RWPE2 (cell line): ENCODE measurements around the gene RCN1.

Experiments used
- ATAC-seq: fragments of 200-7000 bp; cut with Tn5 transposase; 3 replicates; pipeline ENCODE4 v1.9.1; 2021; ENCODE audit warnings: low read depth
- DNase-seq: peaks from one replicate; pipeline ENCODE4 v3.0.0-alpha.2; 2020; ENCODE audit warnings: low spot score
- H3K27ac ChIP-seq: fragments of 450-650 bp; 2 replicates; pipeline ENCODE4 v1.5.1; 2017; ENCODE audit warnings: mild to moderate bottlenecking; ENCODE audit not compliant: poor library complexity, severe bottlenecking
- H3K27me3 ChIP-seq: fragments of 250-450 bp; sonication (Bioruptor Pico); 2 replicates; pipeline ENCODE4 v1.5.1; 2021; ENCODE audit warnings: mild to moderate bottlenecking, moderate library complexity; ENCODE audit not compliant: insufficient read depth, poor library complexity, severe bottlenecking
- H3K36me3 ChIP-seq: fragments of 250-450 bp; sonication (Bioruptor Pico); 2 replicates; pipeline ENCODE4 v1.5.1; 2020; ENCODE audit warnings: low read depth, mild to moderate bottlenecking, moderate library complexity
- H3K4me1 ChIP-seq: fragments of 250-450 bp; sonication (Bioruptor Pico); 2 replicates; pipeline ENCODE4 v1.5.1; 2021; ENCODE audit warnings: mild to moderate bottlenecking, moderate library complexity; ENCODE audit not compliant: insufficient read depth, poor library complexity, severe bottlenecking
- H3K4me3 ChIP-seq: fragments of 250-450 bp; sonication (Bioruptor Pico); 2 replicates; pipeline ENCODE4 v1.5.1; 2021; ENCODE audit warnings: mild to moderate bottlenecking, moderate library complexity; ENCODE audit not compliant: severe bottlenecking
- H3K9me3 ChIP-seq: fragments of 250-450 bp; sonication (Bioruptor Pico); 2 replicates; pipeline ENCODE4 v1.5.1; 2021; ENCODE audit warnings: mild to moderate bottlenecking, moderate library complexity; ENCODE audit not compliant: severe bottlenecking
- CTCF ChIP-seq: fragments of 450-650 bp; IDR thresholded peaks from one replicate; pipeline ENCODE4 v1.5.1; 2017; ENCODE audit warnings: mild to moderate bottlenecking, moderate library complexity; ENCODE audit not compliant: poor library complexity, severe bottlenecking

RCN1 gene

DNA sequence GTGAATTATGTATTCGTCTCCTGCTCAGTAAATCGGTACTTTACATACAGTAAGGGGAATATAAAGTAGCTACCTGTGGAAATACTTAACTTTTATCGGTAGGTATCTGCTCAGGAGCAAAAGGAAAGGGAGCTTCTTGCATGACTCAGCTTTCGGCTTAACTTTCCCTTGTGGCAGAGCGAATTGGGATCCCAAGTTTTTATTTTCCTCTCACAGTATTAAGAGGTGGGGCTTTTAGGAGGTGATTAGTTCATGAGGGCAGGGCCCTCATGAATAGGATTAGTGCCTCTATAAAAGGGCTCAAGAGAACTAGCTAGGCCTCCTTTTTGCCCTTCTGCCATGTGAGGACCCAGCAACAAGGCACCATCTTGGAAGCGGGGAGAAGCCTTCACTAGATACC lies 18.7 kb downstream of the RCN1 start:
- H3K27me3 ChIP-seq = no peaks in the 10 kb centered on the region
- no peak overlapping the region for H3K4me3 ChIP-seq
- ATAC-seq (no peak), DNase-seq (no peak)
- H3K9me3 ChIP-seq = no peaks in the 10 kb centered on the region
- no peaks in the 10 kb centered on the region for H3K4me1 ChIP-seq
- H3K36me3 ChIP-seq = no peaks in the 10 kb centered on the region
- H3K27ac ChIP-seq = no peak overlapping the region
- no peak for TF ChIP-seq CTCF

DNA sequence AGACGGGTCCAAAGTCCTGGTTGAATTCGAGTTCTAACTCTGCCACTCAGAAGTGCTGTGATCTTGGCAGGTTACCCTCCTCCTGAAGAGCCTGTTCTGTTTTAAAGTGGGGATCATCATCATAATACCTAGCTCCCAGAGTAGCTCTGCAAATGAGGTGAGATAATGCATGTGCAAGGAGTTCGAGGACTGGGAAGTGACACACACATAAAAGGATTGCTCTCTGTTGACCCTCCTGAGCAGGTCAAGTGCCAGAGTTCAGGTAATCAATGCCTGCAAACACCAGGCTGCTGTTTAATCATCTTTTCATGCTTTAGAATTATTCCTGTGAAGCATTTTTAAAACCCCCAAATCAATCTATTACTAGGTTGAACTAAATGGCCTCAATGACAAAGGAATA lies 19.9 kb downstream of the RCN1 start:
- Histone ChIP-seq H3K4me1 (no peaks in the 10 kb centered on the region), H3K9me3 (no peaks in the 10 kb centered on the region), H3K36me3 (no peaks in the 10 kb centered on the region), H3K27ac (no peak overlapping the region), H3K27me3 (no peaks in the 10 kb centered on the region), H3K4me3 (no peak overlapping the region)
- DNase-seq = no peak
- TF ChIP-seq CTCF = no peak
- ATAC-seq = no peak

DNA sequence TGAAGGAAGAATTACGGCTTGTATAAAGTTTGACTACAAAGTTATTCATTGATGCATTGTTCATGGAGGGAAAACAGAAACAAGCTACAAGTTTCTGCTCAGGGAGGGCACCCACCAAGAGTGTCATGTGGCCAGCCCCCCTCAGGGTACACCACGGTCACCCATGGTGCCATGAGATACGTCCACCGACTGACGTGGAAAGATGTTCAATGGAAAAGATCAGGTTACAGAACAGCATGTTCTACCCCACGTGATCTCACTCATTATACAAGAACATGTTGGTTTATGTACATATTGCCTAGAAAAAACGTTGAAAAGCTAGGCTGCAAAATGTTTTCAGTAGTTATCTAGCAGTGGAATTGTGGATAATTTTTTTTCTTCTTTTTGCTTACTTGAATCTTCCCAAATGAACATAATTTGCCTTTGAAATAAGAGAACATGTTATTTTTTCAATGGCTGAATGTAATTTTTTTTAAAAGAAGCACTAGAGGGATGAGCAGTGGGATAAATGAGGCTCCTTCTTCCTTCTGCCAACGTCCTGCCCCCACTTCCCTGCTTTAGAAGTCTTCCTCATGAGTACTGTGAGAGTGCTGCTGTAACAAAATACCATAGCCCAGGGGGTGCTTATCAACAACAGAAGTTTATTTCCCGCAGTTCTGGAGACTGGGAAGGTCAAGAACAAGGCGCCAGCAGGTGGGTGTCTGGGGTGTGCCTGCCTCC lies 22.5 kb downstream of the RCN1 start:
- ATAC-seq = no peak
- no peaks in the 10 kb centered on the region for H3K27me3 ChIP-seq
- no peaks in the 10 kb centered on the region for H3K36me3 ChIP-seq
- no peaks in the 10 kb centered on the region for H3K9me3 ChIP-seq
- no peak for DNase-seq
- no peak overlapping the region for H3K4me3 ChIP-seq
- peaks cover 1% of the 10 kb centered on the region for H3K4me1 ChIP-seq
- no peak overlapping the region for H3K27ac ChIP-seq
- TF ChIP-seq CTCF = no peak

DNA sequence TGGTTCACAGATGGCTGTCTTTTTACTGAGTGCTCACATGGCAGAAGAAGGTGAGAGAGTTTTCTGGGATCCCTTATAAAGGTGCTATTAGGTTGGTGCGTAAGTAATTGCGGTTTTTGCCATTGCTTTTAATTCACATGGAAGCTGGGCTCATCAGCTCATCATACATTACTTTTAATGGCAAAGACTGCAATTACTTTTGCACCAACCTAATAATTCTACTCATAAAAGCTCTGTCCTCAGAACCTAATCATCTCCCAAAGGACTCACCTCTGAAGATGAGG lies 23.0 kb downstream of the RCN1 start:
- Histone ChIP-seq H3K36me3 (no peaks in the 10 kb centered on the region), H3K9me3 (no peaks in the 10 kb centered on the region), H3K27me3 (no peaks in the 10 kb centered on the region), H3K27ac (no peak overlapping the region), H3K4me1 (peaks cover 6% of the 10 kb centered on the region), H3K4me3 (no peak overlapping the region)
- DNase-seq (no peak), ATAC-seq (no peak)
- TF ChIP-seq CTCF = no peak

DNA sequence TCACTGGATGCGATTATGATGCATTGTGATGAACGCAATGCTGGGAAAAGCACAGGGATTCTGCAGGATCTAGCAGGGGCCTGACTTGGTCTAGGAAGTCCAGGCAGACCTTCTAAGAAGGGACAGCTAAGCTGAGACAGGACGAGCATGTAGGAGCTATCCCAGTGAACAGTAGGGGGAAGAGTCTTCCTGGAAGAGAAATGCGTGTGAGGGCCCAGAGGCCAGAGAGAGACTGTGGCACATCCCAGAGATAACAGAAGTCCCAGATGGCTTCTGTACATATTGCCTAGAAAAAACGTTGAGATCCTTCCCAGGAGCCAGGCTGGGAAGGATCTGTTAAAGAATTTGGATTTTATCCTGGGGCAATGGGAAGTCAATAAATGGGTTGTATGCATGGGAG lies 24.6 kb downstream of the RCN1 start:
- no peak for TF ChIP-seq CTCF
- Histone ChIP-seq H3K9me3 (no peaks in the 10 kb centered on the region), H3K4me1 (peaks cover 9% of the 10 kb centered on the region), H3K4me3 (no peak overlapping the region), H3K27ac (no peak overlapping the region), H3K27me3 (no peaks in the 10 kb centered on the region), H3K36me3 (no peaks in the 10 kb centered on the region)
- no peak for ATAC-seq
- DNase-seq = no peak
